Astrocyte of the cerebellum (primary cell): ENCODE results near the gene NKX3-2.

Experiments
- DNase-seq: peaks from one replicate; pipeline ENCODE4 v3.0.0-alpha.2; 2011; ENCODE audit warnings: low read depth
- H3K4me3 ChIP-seq: 2 replicates; pipeline ENCODE4 v1.5.1; 2011; ENCODE audit warnings: mild to moderate bottlenecking, low read depth, low read length, moderate library complexity
- in situ Hi-C: cut with HindIII; loops from 2 replicates; pipeline ENCODE4 v1.10.0; 2017; ENCODE audit warnings: low sequenced_read_pairs
- TF ChIP-seq, protein P1 (sequence below): IDR thresholded peaks from 2 replicates; pipeline ENCODE4 v1.5.1; 2012; ENCODE audit warnings: low read length, low read depth, moderate library complexity, mild to moderate bottlenecking; ENCODE audit errors: missing control alignments

The NKX3-2 gene

DNA sequence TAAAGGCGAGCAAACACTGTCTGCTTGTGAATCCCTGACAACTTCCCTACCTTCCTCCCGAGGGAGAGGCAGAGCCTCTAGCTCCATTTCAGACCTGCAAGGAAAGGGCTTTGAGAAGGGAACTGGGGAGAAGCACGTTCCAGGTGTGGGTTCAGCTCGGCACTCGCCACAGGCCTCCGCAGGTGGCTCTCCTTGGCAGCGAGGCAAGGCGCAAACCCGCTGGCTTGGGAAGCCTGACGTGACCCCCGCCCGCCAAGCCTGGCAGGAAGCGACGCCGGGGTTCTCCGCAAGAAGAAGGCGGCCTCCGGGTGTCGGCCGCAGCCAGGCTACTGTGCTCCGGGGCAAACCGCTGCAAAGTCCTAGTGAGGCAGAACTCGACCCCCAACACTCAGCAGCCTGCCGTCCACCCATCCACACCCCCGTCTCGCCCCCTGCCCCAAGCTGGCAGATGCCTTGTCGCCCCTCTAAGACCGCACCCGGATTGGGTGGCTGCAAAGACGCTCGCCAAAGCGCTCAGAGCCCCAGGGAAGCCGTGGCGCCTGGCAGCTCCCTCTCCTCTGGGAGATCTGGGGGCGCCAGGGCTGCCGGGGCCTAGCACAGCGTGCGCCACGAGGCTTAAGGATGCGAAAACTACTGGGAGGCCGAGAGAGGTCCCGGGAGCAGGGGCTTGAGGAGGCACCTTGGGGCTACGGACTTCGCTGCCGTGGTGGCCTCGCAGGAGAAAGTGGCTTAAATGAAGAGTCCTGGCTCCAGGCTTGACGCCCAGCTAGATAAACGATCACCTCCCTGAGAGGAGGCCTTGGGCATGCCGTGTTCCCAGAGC, 21.8 kb downstream of the NKX3-2 start:
- in situ Hi-C loops: no loop called here
- H3K4me3 ChIP-seq: no peak overlapping the region
- no peak for DNase-seq
- TF ChIP-seq, protein P1, sequence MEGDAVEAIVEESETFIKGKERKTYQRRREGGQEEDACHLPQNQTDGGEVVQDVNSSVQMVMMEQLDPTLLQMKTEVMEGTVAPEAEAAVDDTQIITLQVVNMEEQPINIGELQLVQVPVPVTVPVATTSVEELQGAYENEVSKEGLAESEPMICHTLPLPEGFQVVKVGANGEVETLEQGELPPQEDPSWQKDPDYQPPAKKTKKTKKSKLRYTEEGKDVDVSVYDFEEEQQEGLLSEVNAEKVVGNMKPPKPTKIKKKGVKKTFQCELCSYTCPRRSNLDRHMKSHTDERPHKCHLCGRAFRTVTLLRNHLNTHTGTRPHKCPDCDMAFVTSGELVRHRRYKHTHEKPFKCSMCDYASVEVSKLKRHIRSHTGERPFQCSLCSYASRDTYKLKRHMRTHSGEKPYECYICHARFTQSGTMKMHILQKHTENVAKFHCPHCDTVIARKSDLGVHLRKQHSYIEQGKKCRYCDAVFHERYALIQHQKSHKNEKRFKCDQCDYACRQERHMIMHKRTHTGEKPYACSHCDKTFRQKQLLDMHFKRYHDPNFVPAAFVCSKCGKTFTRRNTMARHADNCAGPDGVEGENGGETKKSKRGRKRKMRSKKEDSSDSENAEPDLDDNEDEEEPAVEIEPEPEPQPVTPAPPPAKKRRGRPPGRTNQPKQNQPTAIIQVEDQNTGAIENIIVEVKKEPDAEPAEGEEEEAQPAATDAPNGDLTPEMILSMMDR: no peak

DNA sequence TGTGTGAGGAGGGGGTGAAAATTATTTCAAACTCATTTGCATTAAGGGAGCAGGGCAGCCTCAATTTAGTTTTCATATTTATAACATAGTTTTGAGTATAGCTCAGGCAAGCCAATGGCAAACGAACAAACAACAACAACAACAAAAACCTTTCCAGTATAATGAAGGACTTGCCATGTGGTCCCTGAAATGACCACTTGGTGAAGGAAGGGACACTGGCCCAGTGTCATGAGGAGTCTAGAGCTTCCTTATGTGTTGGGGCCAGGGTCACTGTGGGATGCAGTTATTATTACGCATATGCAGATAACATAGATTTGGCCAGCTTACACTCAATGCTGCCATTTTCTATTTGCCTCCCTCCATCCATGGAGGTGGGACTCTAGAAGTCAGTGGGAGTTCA, 23.3 kb downstream of the NKX3-2 start:
- H3K4me3 ChIP-seq: no peak overlapping the region
- no peak for DNase-seq
- TF ChIP-seq, protein P1: no peak
- in situ Hi-C loops: no loop called here

DNA sequence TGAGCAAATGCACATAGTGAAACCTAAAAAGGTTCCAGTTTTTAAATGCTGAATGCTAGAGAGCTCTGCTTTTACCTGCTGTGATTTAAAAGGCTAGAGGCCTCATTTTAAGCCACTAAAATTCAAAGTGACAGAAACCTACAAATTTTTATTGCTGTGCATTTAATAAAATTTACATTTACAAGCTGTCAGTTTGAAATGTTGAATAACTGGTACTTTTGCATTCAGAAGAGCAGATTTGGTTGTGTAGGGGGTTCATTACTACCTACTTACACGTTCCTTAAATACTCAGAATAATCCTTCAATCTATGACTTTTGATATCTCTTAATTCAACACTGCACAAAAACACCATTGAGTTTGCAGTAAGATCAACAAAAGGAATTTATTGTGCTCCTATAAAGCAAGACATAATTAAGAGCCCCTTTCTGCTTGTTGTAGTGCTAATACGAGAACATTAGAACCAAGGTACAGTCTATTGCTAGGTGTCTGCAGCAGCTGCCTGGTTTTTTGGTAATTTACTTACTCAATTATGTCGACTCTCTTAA, 27.9 kb downstream of the NKX3-2 start:
- DNase-seq: no peak
- TF ChIP-seq, protein P1: no peak
- no peak overlapping the region for H3K4me3 ChIP-seq
- in situ Hi-C loops: no loop called here

DNA sequence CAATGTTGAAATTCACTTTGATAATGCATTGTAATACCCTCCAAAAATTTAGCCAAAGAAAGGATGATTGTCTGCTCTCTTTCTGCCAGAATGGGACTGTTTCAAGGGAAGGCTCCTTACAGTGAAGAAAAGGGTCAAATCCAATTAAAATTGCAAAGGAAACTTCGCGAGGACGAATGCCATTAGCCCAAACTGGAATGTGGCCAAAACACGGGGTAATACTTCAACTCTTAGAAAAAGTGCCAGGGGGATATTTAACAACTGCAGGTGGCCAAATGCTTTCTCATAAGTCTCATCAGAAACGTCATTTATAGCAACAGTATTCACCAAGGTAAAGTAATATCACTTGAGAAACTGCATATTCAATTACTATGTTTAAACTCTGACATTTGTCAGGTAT, 29.0 kb downstream of the NKX3-2 start:
- TF ChIP-seq, protein P1: no peak
- in situ Hi-C loops: no loop called here
- H3K4me3 ChIP-seq: no peak overlapping the region

DNA sequence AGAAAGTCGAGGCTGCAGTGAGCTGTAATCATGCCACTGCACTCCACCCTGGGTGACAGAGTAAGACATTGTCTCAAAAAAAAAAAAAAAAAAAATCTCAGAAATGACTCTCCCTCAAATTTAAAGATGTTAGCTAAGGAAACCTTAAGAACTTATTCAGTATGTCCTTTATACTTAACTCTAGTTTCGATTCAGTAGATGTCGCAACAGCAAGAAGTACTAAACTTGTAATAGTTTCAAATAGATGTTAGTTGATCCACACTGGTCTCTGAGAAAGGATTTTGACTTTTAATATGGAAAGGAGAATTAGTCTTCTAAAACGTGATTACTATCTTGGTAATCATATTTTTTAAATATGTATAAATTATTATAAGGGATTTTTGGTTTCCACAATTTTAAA, 29.6 kb downstream of the NKX3-2 start:
- DNase-seq: no peak
- H3K4me3 ChIP-seq: no peak overlapping the region
- in situ Hi-C loops: no loop called here
- TF ChIP-seq, protein P1: no peak

More for the DNA sequence above, 29.0 kb downstream of the NKX3-2 start:
- DNase-seq: no peak

DNA sequence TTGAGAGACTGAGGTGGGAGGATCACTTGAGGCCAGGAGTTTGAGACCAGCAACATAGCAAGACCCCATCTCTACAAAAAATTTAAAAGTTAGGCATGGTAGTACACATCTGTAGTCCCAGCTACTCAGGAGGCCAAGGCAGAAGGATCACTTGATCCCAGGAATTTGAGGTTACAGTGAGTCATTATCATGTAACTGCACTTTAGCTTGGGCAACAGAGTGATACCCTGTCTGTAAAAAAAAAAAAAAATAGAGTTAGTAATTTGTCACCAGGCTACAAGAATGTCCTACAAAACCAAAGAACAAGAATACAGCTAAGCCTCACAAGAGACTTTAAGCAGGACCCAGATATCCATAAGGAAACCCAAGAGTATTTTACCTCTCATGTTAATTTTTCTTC, 33.2 kb downstream of the NKX3-2 start:
- in situ Hi-C loops: no loop called here
- TF ChIP-seq, protein P1: no peak
- H3K4me3 ChIP-seq: no peak overlapping the region
- no peak for DNase-seq
